ENCODE measurements around the gene NUP160.
"Not testable (repeated sequence)": the region's sequence is repeated elsewhere in the genome, so short reads cannot be mapped to it uniquely, and the experiment has no call there.

NUP160 gene

GRCh38 chr11:47847892-47848699 is at the start of gene NUP160:
TSS of gene NUP160 (minus strand) at chr11:47848350. CDS start at chr11:47848318, 32 bp downstream.
- Mint-ChIP-seq H3K27me3 (no peaks in the 10 kb centered on the region), H3K4me1 (peaks cover 44% of the 10 kb centered on the region), H3K27ac (peak within 1 kb of the TSS; percentile 98 to 99), H3K9me3 (no peaks in the 10 kb centered on the region), H3K4me3 (peak within 1 kb of the TSS; percentile 93 to 98)
- ATAC-seq (peak; percentile 94), DNase-seq (peak; percentile 83 to 84)

- ATAC-seq (no peak), DNase-seq (no peak)
- Mint-ChIP-seq H3K4me1 (peaks cover 13% of the 10 kb centered on the region), H3K27me3 (no peaks in the 10 kb centered on the region), H3K4me3 (no peak overlapping the region), H3K27ac (no peak overlapping the region), H3K9me3 (no peaks in the 10 kb centered on the region)
Observed at GRCh38 chr11:47896199-47896598, 48.0 kb upstream of the NUP160 start.

- peaks cover 12% of the 10 kb centered on the region for H3K4me1 Mint-ChIP-seq
- H3K9me3 Mint-ChIP-seq = no peaks in the 10 kb centered on the region
- ATAC-seq (no peak), DNase-seq (no peak)
- no peak overlapping the region for H3K27ac Mint-ChIP-seq
- no peak overlapping the region for H3K4me3 Mint-ChIP-seq
- H3K27me3 Mint-ChIP-seq = no peaks in the 10 kb centered on the region
Observed at GRCh38 chr11:47895035-47895434, 46.9 kb upstream of the NUP160 start.

GRCh38 chr11:47892546-47893276 is 44.6 kb upstream of the NUP160 start:
- ATAC-seq, H3K27me3 Mint-ChIP-seq, DNase-seq, H3K9me3 Mint-ChIP-seq, H3K27ac Mint-ChIP-seq, H3K4me3 Mint-ChIP-seq: not testable (repeated sequence)
- peaks cover 11% of the 10 kb centered on the region for H3K4me1 Mint-ChIP-seq

- Mint-ChIP-seq H3K4me1 (peaks cover 16% of the 10 kb centered on the region), H3K4me3 (no peak overlapping the region), H3K27me3 (no peaks in the 10 kb centered on the region), H3K27ac (no peak overlapping the region), H3K9me3 (no peaks in the 10 kb centered on the region)
- ATAC-seq (no peak), DNase-seq (no peak)
Observed at GRCh38 chr11:47891886-47892285, 43.7 kb upstream of the NUP160 start.

GRCh38 chr11:47889714-47890441 is 41.7 kb upstream of the NUP160 start:
- H3K4me1 Mint-ChIP-seq = peaks cover 32% of the 10 kb centered on the region
- H3K27ac Mint-ChIP-seq = no peak overlapping the region
- H3K4me3 Mint-ChIP-seq = no peak overlapping the region
- no peaks in the 10 kb centered on the region for H3K9me3 Mint-ChIP-seq
- ATAC-seq (no peak), DNase-seq (no peak)
- no peaks in the 10 kb centered on the region for H3K27me3 Mint-ChIP-seq

GRCh38 chr11:47887910-47888569 is 39.9 kb upstream of the NUP160 start:
- no peaks in the 10 kb centered on the region for H3K27me3 Mint-ChIP-seq
- no peak overlapping the region for H3K27ac Mint-ChIP-seq
- no peaks in the 10 kb centered on the region for H3K9me3 Mint-ChIP-seq
- peaks cover 36% of the 10 kb centered on the region for H3K4me1 Mint-ChIP-seq
- ATAC-seq = no peak
- H3K4me3 Mint-ChIP-seq = no peak overlapping the region
- no peak for DNase-seq

GRCh38 chr11:47886096-47886495 is 37.9 kb upstream of the NUP160 start:
- ATAC-seq (no peak), DNase-seq (no peak)
- H3K27ac Mint-ChIP-seq = peak overlapping the region in 1 of 2 donors; percentile 71
- H3K9me3 Mint-ChIP-seq = no peaks in the 10 kb centered on the region
- no peak overlapping the region for H3K4me3 Mint-ChIP-seq
- H3K27me3 Mint-ChIP-seq = no peaks in the 10 kb centered on the region
- H3K4me1 Mint-ChIP-seq = peaks cover 36% of the 10 kb centered on the region

- DNase-seq, H3K27me3 Mint-ChIP-seq, ATAC-seq, H3K27ac Mint-ChIP-seq, H3K4me3 Mint-ChIP-seq, H3K9me3 Mint-ChIP-seq: not testable (repeated sequence)
- peaks cover 29% of the 10 kb centered on the region for H3K4me1 Mint-ChIP-seq
Observed at GRCh38 chr11:47882437-47882836, 34.3 kb upstream of the NUP160 start.

- H3K4me3 Mint-ChIP-seq = no peak overlapping the region
- DNase-seq (no peak), ATAC-seq (no peak)
- H3K9me3 Mint-ChIP-seq = peaks cover 1 to 7% of the 10 kb centered on the region in 2 donors
- H3K4me1 Mint-ChIP-seq = peaks cover 24% of the 10 kb centered on the region
- no peak overlapping the region for H3K27ac Mint-ChIP-seq
- H3K27me3 Mint-ChIP-seq = peaks cover 7% of the 10 kb centered on the region
Observed at GRCh38 chr11:47881145-47881544, 33.0 kb upstream of the NUP160 start.

- Mint-ChIP-seq H3K27me3 (peaks cover 7% of the 10 kb centered on the region), H3K4me1 (peaks cover 8% of the 10 kb centered on the region), H3K27ac (no peak overlapping the region), H3K9me3 (peaks cover 11 to 16% of the 10 kb centered on the region in 2 donors), H3K4me3 (no peak overlapping the region)
- no peak for DNase-seq
- ATAC-seq = no peak
Observed at GRCh38 chr11:47879259-47880158, 31.4 kb upstream of the NUP160 start.

- not testable (repeated sequence) for H3K27ac Mint-ChIP-seq, H3K4me1 Mint-ChIP-seq, DNase-seq, H3K4me3 Mint-ChIP-seq, H3K27me3 Mint-ChIP-seq, ATAC-seq
- H3K9me3 Mint-ChIP-seq = peaks cover 15 to 16% of the 10 kb centered on the region in 2 donors
Observed at GRCh38 chr11:47875858-47876257, 27.7 kb upstream of the NUP160 start.

- Mint-ChIP-seq H3K4me3 (no peak overlapping the region), H3K4me1 (no peaks in the 10 kb centered on the region), H3K9me3 (peaks cover 2 to 6% of the 10 kb centered on the region in 2 donors), H3K27ac (no peak overlapping the region), H3K27me3 (no peaks in the 10 kb centered on the region)
- no peak for ATAC-seq
- no peak for DNase-seq
Observed at GRCh38 chr11:47870404-47870803, 22.3 kb upstream of the NUP160 start.

GRCh38 chr11:47869544-47870393 is 21.6 kb upstream of the NUP160 start:
- Mint-ChIP-seq H3K9me3 (peaks cover 0 to 4% of the 10 kb centered on the region in 2 donors), H3K27ac (no peak overlapping the region), H3K27me3 (no peaks in the 10 kb centered on the region), H3K4me1 (peaks cover 6% of the 10 kb centered on the region), H3K4me3 (no peak overlapping the region)
- no peak for DNase-seq
- no peak for ATAC-seq

All from stimulated activated naive CD8-positive, alpha-beta T cell treated with anti-CD3 and anti-CD28 coated beads, Interleukin-15, amount 100 ng/mL, for 72 hours (primary cell).